ENCODE data around the gene VIL1. TPM values are rescaled to one million over a fixed set of nuclear protein-coding genes. Genes with fewer than 3 reads are reported as not detected.
A peak's percentile ranks its signal among the peaks of the same experiment; 100 is the strongest.

The VIL1 gene
- total and polyA plus RNA-seq, 12 donors: 0.09 to 4.5 (median 0.43) TPM; not detected in 6

DNA sequence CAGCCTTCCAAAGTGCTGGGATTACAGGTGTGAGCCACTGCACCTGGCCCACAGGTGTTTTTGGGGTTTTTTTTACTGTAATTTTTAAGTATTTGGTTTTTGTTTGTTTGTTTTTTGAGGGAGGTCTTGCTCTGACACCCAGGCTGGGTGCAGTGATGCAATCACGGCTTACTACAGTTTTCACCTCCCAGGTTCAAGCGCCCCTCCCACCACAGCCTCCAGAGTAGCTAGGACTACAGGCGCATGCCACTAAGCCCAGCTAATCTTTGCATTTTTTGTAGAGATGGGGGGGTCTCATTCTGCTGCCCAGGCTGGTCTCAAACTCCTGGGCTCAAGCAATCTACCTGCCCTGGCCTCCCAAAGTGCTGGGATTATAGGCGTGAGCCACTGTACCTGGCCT, 44.1 kb upstream of the VIL1 start:
- DNase-seq: peak in 1 of 7 donors; percentile 12
- intact Hi-C loops (cut with DNase I): no loop called here

DNA sequence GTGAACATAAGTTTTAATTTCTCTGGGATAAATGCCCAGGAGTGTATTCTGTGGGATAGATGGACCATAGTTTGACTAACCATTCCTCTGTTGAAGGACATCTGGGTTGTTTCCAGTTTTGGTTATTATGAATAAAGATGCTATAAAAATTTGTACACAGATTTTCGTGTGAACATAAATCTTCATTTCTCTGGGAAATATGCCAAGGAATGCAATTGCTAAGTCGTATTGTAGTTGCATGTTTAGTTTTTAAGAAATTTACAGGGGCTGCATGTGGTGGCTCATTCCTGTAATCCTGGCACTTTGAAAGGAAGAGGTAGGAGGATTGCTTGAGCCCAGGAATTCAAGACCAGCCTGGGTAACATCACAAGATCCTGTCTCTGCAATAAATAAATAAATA, 43.7 kb upstream of the VIL1 start:
- WGBS, 4 donors: 13 to 27% (median 18%) methylated on average over 2 of the region's 2 CpGs
- DNase-seq: peak in 1 of 7 donors; percentile 13

More for the DNA sequence above, 44.1 kb upstream of the VIL1 start:
- 66 to 85% (median 72%) methylated on average over 2 to 4 of the region's 4 CpGs for WGBS, 4 donors
- H3K4me3 ChIP-seq: no peak overlapping the region
- no peaks in the 10 kb centered on the region for H3K27me3 ChIP-seq
- TF ChIP-seq CTCF (IDR thresholded peaks at IDR 0.05) (no peak), POLR2A (IDR thresholded peaks at IDR 0.05) (no peak)
- peaks cover 0 to 5% of the 10 kb centered on the region in 2 donors for H3K4me1 ChIP-seq (replicated peaks in 1 of 2)
- H3K27ac ChIP-seq: no peak overlapping the region
- no peaks in the 10 kb centered on the region for H3K9me3 ChIP-seq (replicated peaks in 1 of 3)
- H3K36me3 ChIP-seq (replicated peaks in 1 of 2): no peaks in the 10 kb centered on the region

DNA sequence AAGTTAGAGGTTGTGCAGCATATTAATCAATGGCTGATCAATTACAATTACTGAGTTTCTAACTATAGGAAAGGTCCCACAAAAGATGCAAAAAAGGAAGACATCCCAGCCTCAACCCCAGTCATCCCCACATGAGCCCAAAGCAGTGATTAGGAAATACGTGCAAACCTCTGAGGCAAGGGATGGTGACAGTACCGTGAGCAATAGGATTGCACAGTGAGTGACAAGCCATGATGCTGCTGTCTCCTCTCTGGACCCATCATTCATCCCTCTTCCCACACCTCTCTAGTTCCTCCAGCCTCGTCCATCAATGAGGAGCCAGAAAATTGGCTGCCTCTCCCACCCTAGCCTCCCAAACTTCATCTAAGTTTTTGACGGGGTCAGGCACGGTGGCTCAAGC, 40.9 kb upstream of the VIL1 start:
- Histone ChIP-seq H3K4me3 (no peak overlapping the region), H3K27me3 (no peaks in the 10 kb centered on the region), H3K27ac (no peak overlapping the region), H3K36me3 (replicated peaks in 1 of 2) (no peaks in the 10 kb centered on the region), H3K9me3 (replicated peaks in 1 of 3) (no peaks in the 10 kb centered on the region), H3K4me1 (replicated peaks in 1 of 2) (no peaks in the 10 kb centered on the region)
- no peak for DNase-seq
- intact Hi-C loops (cut with DNase I): no loop called here
- 75 to 87% (median 84%) methylated on average over 5 of the region's 5 CpGs for WGBS, 4 donors
- TF ChIP-seq POLR2A (IDR thresholded peaks at IDR 0.05): no peak
- TF ChIP-seq CTCF (IDR thresholded peaks at IDR 0.05): no peak

More for the DNA sequence above, 43.7 kb upstream of the VIL1 start:
- H3K36me3 ChIP-seq (replicated peaks in 1 of 2): no peaks in the 10 kb centered on the region
- H3K27me3 ChIP-seq: no peaks in the 10 kb centered on the region
- TF ChIP-seq POLR2A (IDR thresholded peaks at IDR 0.05) (no peak), CTCF (IDR thresholded peaks at IDR 0.05) (no peak)
- H3K9me3 ChIP-seq (replicated peaks in 1 of 3): no peaks in the 10 kb centered on the region
- no peak overlapping the region for H3K27ac ChIP-seq
- H3K4me1 ChIP-seq (replicated peaks in 1 of 2): peaks cover 0 to 5% of the 10 kb centered on the region in 2 donors
- no peak overlapping the region for H3K4me3 ChIP-seq
- intact Hi-C loops (cut with DNase I): no loop called here

DNA sequence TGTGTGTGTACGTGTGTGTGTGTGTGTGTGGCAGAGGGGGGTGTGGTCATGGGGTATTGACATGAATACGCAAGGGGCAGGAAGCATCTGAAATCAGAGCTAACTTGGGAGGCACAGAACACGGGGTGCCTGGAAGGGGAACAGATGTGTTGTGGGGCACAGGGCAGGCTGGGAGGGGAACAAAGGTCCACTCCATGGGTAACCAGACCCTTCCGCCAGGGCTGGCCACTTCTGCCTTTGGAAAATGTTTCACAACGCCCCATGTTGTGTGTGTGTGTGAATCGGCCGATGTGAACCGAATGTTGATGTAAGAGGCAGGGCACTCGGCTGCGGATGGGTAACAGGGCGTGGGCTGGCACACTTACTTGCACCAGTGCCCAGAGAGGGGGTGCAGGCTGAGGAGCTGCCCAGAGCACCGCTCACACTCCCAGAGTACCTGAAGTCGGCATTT, 37.0 kb upstream of the VIL1 start, which contains the start of gene SLC11A1:
TSS of gene SLC11A1 (plus strand) at position 358 of the 451 bp plus-strand sequence. CDS start 96 bp downstream, outside the sequence.
- Histone ChIP-seq H3K27ac (peak within 1 kb of the TSS; percentile 11 to 91 (median 42)), H3K36me3 (replicated peaks in 1 of 2) (no peaks in the 10 kb centered on the region), H3K4me3 (peak within 1 kb of the TSS in 1 of 4 donors; percentile 34), H3K9me3 (replicated peaks in 1 of 3) (no peaks in the 10 kb centered on the region), H3K27me3 (no peaks in the 10 kb centered on the region), H3K4me1 (replicated peaks in 1 of 2) (no peaks in the 10 kb centered on the region)
- TF ChIP-seq POLR2A (IDR thresholded peaks at IDR 0.05) (peak; percentile 32 to 56), CTCF (IDR thresholded peaks at IDR 0.05) (no peak)
- intact Hi-C loops (cut with DNase I): no loop called here
- 72 to 80% (median 75%) methylated on average over 8 to 13 of the region's 13 CpGs for WGBS, 4 donors
- peak in 6 of 7 donors; percentile 50 to 83 (median 70) for DNase-seq

All from adrenal gland (tissue), 12 donors.